ENCODE measurements around the gene CTSZ. TPM values are rescaled to one million over a fixed set of nuclear protein-coding genes. Genes with fewer than 3 reads are reported as not detected.

The CTSZ gene
- total RNA-seq, 1 experiment from 2014 or later: 113 TPM

- Histone ChIP-seq H3K27me3 (ENCODE audit: control insufficient read depth, insufficient read depth, low read length) (no peaks in the 10 kb centered on the region), H3K9me3 (ENCODE audit: control insufficient read depth, insufficient read depth, low read depth, low read length) (no peaks in the 10 kb centered on the region), H3K4me3 (ENCODE audit: low read depth in 2 of 2, low read length in 2 of 2) (no peak overlapping the region), H3K36me3 (ENCODE audit: control insufficient read depth, insufficient read depth, low read length) (peaks cover 34% of the 10 kb centered on the region), H3K27ac (ENCODE audit: low read length) (no peak overlapping the region), H3K4me1 (ENCODE audit: control insufficient read depth, insufficient read depth, low read length) (peaks cover 3% of the 10 kb centered on the region)
- DNase-seq (ENCODE audit: low read depth, low spot score) (no peak), ATAC-seq (no peak)
- CTCF ChIA-PET: no interaction called here
- BruUV-seq (replicated peaks): no TSS peak
- POLR2A ChIA-PET: interaction anchor here (0.5 kb wide), 1 partner anchor 45 kb away, joined by 4 read pairs; no protein-coding TSS in a partner anchor
- no peak for TF ChIP-seq SIN3A (IDR thresholded peaks at IDR 0.05; ENCODE audit: borderline replicate concordance, insufficient read depth, low read depth, low read length)
- no peak for TF ChIP-seq TCF7L2 (IDR thresholded peaks at IDR 0.05; ENCODE audit: low read depth, low read length)
- TF ChIP-seq POLR2AphosphoS5 (IDR thresholded peaks at IDR 0.05; ENCODE audit: low read depth, low read length): no peak
- no peak for TF ChIP-seq REST (IDR thresholded peaks at IDR 0.05; ENCODE audit: insufficient read depth in 1 of 2, low read depth in 2 of 2, low read length in 1 of 2)
- no peak for TF ChIP-seq CTCF (IDR thresholded peaks at IDR 0.05)
- in situ Hi-C loops (cut with HindIII; ENCODE audit: low pct_unique_long_range_greater_than_20kb, low sequenced_read_pairs) (no loop called here), intact Hi-C loops (cut with micrococcal nuclease; ENCODE audit: unreplicated experiment) (no loop called here)
Measured at GRCh38 chr20:59023616-59024015, 16.6 kb upstream of the CTSZ start.

- TF ChIP-seq TCF7L2 (IDR thresholded peaks at IDR 0.05; ENCODE audit: low read depth, low read length) (no peak), POLR2AphosphoS5 (IDR thresholded peaks at IDR 0.05; ENCODE audit: low read depth, low read length) (no peak), REST (IDR thresholded peaks at IDR 0.05; ENCODE audit: insufficient read depth in 1 of 2, low read depth in 2 of 2, low read length in 1 of 2) (no peak), CTCF (IDR thresholded peaks at IDR 0.05) (no peak), SIN3A (IDR thresholded peaks at IDR 0.05; ENCODE audit: borderline replicate concordance, insufficient read depth, low read depth, low read length) (no peak)
- H3K27me3 ChIP-seq (ENCODE audit: control insufficient read depth, insufficient read depth, low read length): no peaks in the 10 kb centered on the region
- in situ Hi-C loops (cut with HindIII; ENCODE audit: low pct_unique_long_range_greater_than_20kb, low sequenced_read_pairs): no loop called here
- no peak for ATAC-seq
- no peak overlapping the region for H3K4me3 ChIP-seq (ENCODE audit: low read depth in 2 of 2, low read length in 2 of 2)
- H3K36me3 ChIP-seq (ENCODE audit: control insufficient read depth, insufficient read depth, low read length): peaks cover 26% of the 10 kb centered on the region
- no peaks in the 10 kb centered on the region for H3K4me1 ChIP-seq (ENCODE audit: control insufficient read depth, insufficient read depth, low read length)
- no peaks in the 10 kb centered on the region for H3K9me3 ChIP-seq (ENCODE audit: control insufficient read depth, insufficient read depth, low read depth, low read length)
- intact Hi-C loops (cut with micrococcal nuclease; ENCODE audit: unreplicated experiment): no loop called here
- no peak overlapping the region for H3K27ac ChIP-seq (ENCODE audit: low read length)
- DNase-seq (ENCODE audit: low read depth, low spot score): no peak
- ChIA-PET CTCF (no interaction called here), POLR2A (no interaction called here)
- BruUV-seq (replicated peaks): no TSS peak
Measured at GRCh38 chr20:59022754-59023153, 15.7 kb upstream of the CTSZ start.

Measured in Panc1 (cell line).